Activated CD4-positive, alpha-beta T cell treated with anti-CD3 and anti-CD28 coated beads, Interleukin-10, Interleukin-2, amounts not matched to agents 100 ng/mL and 50 ng/mL, durations not matched to agents 16 hours and 8 hours (primary cell): ENCODE measurements around the gene ZMIZ2.
A peak's percentile ranks its signal among the peaks of the same experiment; 100 is the strongest.
"Not testable (repeated sequence)": the region's sequence is repeated elsewhere in the genome, so short reads cannot be mapped to it uniquely, and the experiment has no call there.

ENCODE experiments used
- DNase-seq: peaks from one replicate; pipeline ENCODE4 v3.0.0-alpha.2; 2020

ZMIZ2 gene

GRCh38 chr7:44729949-44730590 lies 18.6 kb upstream of the ZMIZ2 start:
- no peak for DNase-seq

DNA sequence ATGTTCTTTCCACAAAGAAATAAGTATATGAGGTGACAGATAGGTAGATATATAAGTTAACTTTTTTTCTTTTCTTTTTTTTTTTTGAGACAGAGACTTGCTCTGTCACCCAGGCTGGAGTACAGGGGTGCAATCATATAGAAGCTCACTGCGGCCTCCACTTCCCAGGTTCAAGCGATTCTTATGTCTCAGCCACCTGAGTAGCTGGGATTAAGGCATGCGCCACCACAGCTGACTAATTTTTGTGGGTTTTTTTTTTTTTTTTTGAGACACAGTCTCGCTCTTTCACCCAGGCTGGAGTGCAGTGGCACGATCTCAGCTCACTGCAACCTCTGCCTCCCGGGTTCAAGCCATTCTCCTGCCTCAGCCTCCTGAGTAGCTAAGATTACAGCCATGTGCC lies 15.7 kb upstream of the ZMIZ2 start:
- DNase-seq, result not testable (repeated sequence)

DNA sequence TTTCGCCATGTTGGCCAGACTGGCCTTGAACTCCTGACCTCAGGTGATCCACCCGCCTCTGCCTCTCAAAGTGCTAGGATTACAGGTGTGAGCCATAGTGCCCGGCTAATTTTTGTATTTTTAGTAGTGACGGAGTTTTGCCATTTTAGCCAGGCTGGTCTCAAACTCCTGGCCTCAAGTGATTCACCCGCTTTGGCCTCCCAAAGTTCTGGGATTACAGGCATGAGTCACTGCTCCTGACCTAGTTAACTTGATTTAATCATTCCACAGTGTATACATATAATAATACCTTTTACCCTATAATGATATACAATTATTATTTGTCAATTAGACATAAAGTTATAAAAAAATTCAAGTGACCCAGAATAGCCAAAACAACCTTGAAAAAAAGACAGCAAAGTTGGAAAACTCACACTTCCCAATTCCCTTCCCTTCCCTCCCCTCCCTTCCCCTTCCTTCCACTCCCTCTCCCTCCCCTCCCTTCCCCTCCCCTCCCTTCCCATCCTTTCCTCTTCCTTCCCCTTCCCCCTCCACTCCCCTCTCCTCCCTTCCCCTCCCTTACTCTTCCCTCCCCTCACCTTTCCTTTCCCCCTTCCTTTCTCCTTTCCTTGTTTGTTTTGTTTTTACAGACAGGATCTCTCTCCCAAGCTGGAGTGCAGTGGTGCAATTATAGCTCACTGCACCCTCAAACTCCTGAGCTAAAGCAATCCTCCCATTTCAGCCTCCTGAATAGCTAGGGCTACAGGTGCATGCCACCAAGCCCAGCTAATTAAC lies 14.8 kb upstream of the ZMIZ2 start:
- DNase-seq, result no peak

GRCh38 chr7:44735403-44736165 lies 13.1 kb upstream of the ZMIZ2 start:
- DNase-seq, result peak; percentile 88

DNA sequence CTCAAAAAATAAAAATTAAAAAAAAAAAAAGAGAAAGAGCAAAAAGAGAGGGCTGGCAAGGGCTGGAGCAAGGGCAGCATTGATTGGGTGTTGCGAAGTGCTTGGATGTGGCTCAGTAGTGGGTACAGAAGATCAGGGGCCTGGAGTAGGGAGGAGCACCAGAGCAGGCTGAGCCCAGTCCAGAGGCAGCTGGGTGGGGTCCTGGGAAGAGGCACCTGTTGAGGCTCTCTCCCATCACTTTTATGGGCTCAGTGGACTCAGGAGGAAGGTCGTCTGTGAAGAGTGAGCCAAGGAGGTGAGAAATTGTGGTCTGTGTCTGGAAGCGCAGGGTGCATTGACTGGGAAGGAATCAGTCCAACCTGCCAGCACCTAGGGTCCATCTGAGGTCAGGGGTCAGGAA lies 11.8 kb upstream of the ZMIZ2 start:
- no peak for DNase-seq

DNA sequence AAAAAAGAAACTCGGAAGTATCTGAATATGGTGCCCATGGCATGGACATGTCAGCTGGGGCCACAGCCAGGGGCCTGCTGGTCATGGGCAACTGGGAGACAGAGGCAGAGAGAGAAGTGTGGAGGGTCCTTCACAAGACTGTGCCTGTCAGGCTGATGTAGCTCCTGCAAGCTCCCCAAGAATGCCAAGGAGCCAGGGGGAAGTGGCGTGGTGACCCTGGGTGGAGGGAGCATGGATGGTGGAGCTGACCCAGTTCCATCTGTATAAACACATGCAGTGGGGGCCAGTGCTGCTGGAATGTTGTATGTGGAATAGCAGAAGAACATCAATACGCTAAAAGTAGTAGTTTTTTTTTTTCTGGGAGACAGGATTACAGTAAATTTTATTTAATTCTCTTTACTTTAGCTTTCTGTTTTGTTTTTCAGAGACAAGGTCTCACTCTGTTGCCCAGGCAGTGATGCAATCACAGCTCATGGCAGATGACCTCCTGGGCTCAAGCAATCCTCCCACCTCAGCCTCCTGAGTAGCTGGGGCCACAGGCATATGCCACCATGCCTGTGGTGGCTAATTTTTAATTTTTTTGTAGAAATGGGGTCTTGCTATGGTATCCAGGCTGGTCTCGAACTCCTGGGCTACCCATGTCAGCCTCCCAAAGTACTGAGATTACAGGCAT lies 10.5 kb upstream of the ZMIZ2 start:
- no peak for DNase-seq

DNA sequence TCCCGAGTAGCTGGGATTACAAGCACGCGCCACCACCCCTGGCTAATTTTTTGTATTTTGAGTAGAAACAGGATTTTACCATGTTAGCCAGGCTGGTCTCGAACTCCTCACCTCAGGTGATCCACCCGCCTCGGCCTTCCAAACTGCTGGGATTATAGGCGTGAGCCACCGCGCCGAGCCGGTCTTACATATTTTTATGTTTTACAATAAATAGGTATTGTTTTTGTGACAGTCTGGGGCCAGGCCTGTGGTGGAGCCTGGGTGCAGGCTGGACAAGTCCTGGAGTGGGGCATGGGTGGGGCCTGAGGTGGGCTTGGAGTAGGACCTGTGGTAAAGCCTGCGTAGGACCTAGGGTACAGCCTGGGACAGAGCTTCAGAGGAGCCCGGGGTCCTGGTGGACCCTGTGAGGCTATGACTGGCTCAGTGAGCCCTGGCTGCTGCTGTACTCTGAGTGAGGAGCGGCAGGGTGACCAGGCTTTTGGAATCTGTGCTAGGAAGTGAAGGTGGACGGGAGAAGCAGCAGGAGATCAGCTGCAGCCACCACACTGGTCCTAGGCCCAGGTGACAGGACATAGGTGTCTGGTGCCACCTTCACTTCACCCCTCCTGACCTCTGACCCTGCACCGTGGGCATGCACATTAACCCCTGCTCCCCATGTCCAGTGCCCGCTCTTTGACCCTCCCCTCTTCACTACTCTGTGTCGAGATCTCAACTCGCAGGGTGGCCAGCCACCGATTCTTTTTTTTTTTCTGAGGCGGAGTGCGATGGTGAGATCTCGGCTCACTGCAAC lies 9.6 kb upstream of the ZMIZ2 start:
- DNase-seq, result no peak

GRCh38 chr7:44740055-44740454 lies 8.6 kb upstream of the ZMIZ2 start:
- DNase-seq, result no peak

- DNase-seq, result no peak
These were observed 4.9 kb upstream of the ZMIZ2 start for GRCh38 chr7:44743750-44744149.

GRCh38 chr7:44748948-44749731 lies 493 bp downstream of the ZMIZ2 start:
- no peak for DNase-seq

- DNase-seq, result no peak
These were observed 1.3 kb downstream of the ZMIZ2 start for GRCh38 chr7:44749992-44750391.

DNA sequence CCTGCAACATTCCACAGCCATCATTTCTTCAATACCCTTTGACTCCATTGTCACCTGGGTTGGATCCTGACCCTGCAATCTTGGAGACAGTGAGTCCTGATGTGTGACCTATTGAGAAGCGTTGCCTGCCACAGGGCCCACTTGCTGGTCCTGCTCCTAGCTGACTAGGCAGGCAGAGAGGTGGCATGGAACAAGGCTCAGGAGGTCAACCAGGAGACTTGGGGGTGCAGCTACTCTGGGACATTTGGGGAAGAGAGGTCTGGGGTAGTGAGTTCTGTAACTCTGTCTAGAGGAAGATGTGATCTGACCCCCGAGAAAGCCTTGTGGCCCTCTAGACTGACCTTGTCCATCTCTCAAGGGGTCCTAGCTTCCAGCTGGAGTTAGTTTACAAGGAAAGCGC lies 1.8 kb downstream of the ZMIZ2 start:
- DNase-seq, result no peak

- DNase-seq, result peak; percentile 75
These were observed 2.4 kb downstream of the ZMIZ2 start for GRCh38 chr7:44750921-44751571.

DNA sequence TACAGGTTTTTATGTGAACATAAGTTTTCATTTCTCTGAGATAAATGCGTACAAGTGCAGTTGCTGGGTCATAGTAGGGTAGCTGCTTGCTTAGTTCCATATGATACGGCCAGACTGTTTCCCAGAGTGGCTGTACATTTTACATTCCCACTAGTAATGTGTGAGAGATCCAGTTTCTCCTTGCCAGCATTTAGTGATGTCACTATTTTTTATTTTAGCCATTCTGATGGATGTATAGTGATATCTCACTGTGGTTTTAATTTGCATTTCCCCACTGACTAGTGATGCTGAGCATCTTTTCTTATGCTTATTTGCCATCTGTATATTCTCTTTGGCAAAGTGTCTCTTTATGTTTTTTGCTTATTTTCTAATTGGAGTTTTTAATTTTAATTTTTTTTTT lies 4.2 kb downstream of the ZMIZ2 start:
- no peak for DNase-seq

GRCh38 chr7:44754802-44755697 lies 6.4 kb downstream of the ZMIZ2 start:
- no peak for DNase-seq

- DNase-seq, result no peak
These were observed 7.3 kb downstream of the ZMIZ2 start for GRCh38 chr7:44755698-44756627.

DNA sequence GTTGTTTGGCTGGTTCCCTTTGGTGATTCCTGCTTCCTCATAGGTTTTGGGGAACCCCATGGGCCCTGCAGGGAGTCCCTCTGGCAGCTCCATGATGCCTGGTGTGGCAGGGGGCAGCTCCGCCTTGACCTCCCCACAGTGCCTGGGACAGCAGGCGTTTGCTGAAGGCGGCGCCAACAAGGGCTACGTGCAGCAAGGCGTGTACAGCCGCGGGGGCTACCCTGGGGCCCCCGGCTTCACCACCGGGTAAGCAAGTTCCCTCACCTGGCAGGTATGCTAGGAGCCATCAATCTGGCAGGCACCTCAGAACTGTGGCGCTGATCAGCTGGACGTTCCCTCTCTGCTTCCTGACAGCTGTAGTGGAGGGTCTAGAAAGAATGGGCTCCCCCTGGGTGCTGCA lies 8.3 kb downstream of the ZMIZ2 start:
- DNase-seq, result no peak

DNA sequence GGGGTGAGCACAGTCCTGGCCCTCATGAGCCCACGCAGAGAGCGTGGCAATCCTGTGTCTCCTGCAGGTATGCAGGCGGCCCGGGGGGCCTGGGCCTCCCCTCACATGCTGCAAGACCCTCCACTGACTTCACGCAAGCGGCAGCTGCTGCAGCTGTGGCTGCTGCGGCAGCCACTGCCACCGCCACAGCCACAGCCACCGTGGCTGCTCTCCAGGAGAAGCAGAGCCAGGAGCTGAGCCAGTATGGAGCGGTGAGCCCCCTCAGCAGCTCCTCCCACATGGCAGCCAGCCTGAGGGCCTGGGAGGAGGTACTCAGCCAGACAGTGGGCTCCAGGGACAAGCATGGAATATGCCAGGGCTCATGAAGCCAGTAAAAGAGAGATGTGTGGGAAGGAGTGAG lies 8.7 kb downstream of the ZMIZ2 start:
- DNase-seq, result no peak

GRCh38 chr7:44757739-44758138 lies 9.1 kb downstream of the ZMIZ2 start:
- DNase-seq, result no peak
